GM21825 (cell line): ENCODE measurements around the gene SFN.
"Not testable (repeated sequence)": the region's sequence is repeated elsewhere in the genome, so short reads cannot be mapped to it uniquely, and the experiment has no call there.

Experiments used
- ATAC-seq: cut with Tn5 transposase; IDR thresholded peaks from one replicate; pipeline ENCODE4 v1.9.1; 2021; ENCODE audit warnings: mild to moderate bottlenecking, moderate library complexity; ENCODE audit not compliant: unreplicated experiment

The SFN gene

GRCh38 chr1:26838474-26839338 lies 24.2 kb upstream of the SFN start:
- ATAC-seq, result peak; percentile 93

- no peak for ATAC-seq
Measured at GRCh38 chr1:26839339-26839722, 23.6 kb upstream of the SFN start.

GRCh38 chr1:26839779-26840178 lies 23.2 kb upstream of the SFN start:
- ATAC-seq, result no peak

GRCh38 chr1:26844424-26845196 lies 18.3 kb upstream of the SFN start:
- no peak for ATAC-seq

GRCh38 chr1:26847826-26848225 lies 15.1 kb upstream of the SFN start:
- not testable (repeated sequence) for ATAC-seq

GRCh38 chr1:26848499-26848898 lies 14.4 kb upstream of the SFN start:
- no peak for ATAC-seq

- ATAC-seq, result no peak
Measured at GRCh38 chr1:26848941-26849774, 13.8 kb upstream of the SFN start.

GRCh38 chr1:26851106-26851684 lies 11.8 kb upstream of the SFN start:
- no peak for ATAC-seq

GRCh38 chr1:26852701-26853100 lies 10.2 kb upstream of the SFN start:
- ATAC-seq, result no peak

- no peak for ATAC-seq
Measured at GRCh38 chr1:26853156-26853555, 9.8 kb upstream of the SFN start.

GRCh38 chr1:26853600-26853999 lies 9.3 kb upstream of the SFN start:
- ATAC-seq, result no peak

- no peak for ATAC-seq
Measured at GRCh38 chr1:26854906-26855305, 8.0 kb upstream of the SFN start.

- no peak for ATAC-seq
Measured at GRCh38 chr1:26855636-26856035, 7.3 kb upstream of the SFN start.

GRCh38 chr1:26856181-26856580 lies 6.8 kb upstream of the SFN start:
- ATAC-seq, result no peak

GRCh38 chr1:26856604-26857469 lies 6.1 kb upstream of the SFN start:
- no peak for ATAC-seq

GRCh38 chr1:26857473-26858060 lies 5.4 kb upstream of the SFN start:
- ATAC-seq, result no peak

- ATAC-seq, result no peak
Measured at GRCh38 chr1:26858160-26858559, 4.8 kb upstream of the SFN start.

GRCh38 chr1:26858891-26859640 lies 3.9 kb upstream of the SFN start:
- no peak for ATAC-seq

- no peak for ATAC-seq
Measured at GRCh38 chr1:26861286-26861701, 1.7 kb upstream of the SFN start.
